Hindlimb muscle (tissue), 1 donor: ENCODE measurements around the gene SPG7. TPM values are rescaled to one million over a fixed set of nuclear protein-coding genes. Genes with fewer than 3 reads are reported as not detected.

Source experiments
- DNase-seq: peaks from one replicate; pipeline ENCODE4 v3.0.0-alpha.2; 2013
- polyA plus RNA-seq: library from polyadenylated mRNA; unstranded; fragments of 120-200 nt; gene quantifications from one replicate; pipeline ENCODE4 v1.2.1, GENCODE V29; 2013; ENCODE audit not compliant: insufficient read length

The SPG7 gene
- polyA plus RNA-seq, 1 donor, result 71.4 TPM

- no peak for DNase-seq
Observed at GRCh38 chr16:89485701-89486246, 22.4 kb upstream of the SPG7 start.

- peak; percentile 90 for DNase-seq
Observed at GRCh38 chr16:89489040-89489897, 18.9 kb upstream of the SPG7 start.

GRCh38 chr16:89489898-89490438, 18.2 kb upstream of the SPG7 start:
- DNase-seq, result no peak

- DNase-seq, result peak; percentile 99
Observed at GRCh38 chr16:89490439-89491237, 17.6 kb upstream of the SPG7 start, which contains the start of gene ANKRD11. Gene ANKRD11, minus strand, starts transcription at chr16:89490561. Its CDS starts 173,542 bp downstream, at chr16:89317019.

- DNase-seq, result no peak
Observed at GRCh38 chr16:89491238-89491869, 16.8 kb upstream of the SPG7 start.

- DNase-seq, result no peak
Observed at GRCh38 chr16:89491974-89492687, 16.1 kb upstream of the SPG7 start.

- DNase-seq, result no peak
Observed at GRCh38 chr16:89493776-89494175, 14.4 kb upstream of the SPG7 start.

GRCh38 chr16:89495121-89495520, 13.1 kb upstream of the SPG7 start:
- DNase-seq, result no peak

- DNase-seq, result peak; percentile 75
Observed at GRCh38 chr16:89498839-89499238, 9.4 kb upstream of the SPG7 start.

GRCh38 chr16:89499767-89500166, 8.4 kb upstream of the SPG7 start:
- DNase-seq, result no peak

GRCh38 chr16:89502081-89502843, 5.9 kb upstream of the SPG7 start:
- DNase-seq, result no peak

- peak; percentile 57 for DNase-seq
Observed at GRCh38 chr16:89504091-89504490, 4.1 kb upstream of the SPG7 start.

GRCh38 chr16:89505204-89506112, 2.7 kb upstream of the SPG7 start:
- peak; percentile 82 for DNase-seq

GRCh38 chr16:89506113-89506504, 2.1 kb upstream of the SPG7 start:
- no peak for DNase-seq

- DNase-seq, result no peak
Observed at GRCh38 chr16:89506791-89507191, 1.4 kb upstream of the SPG7 start.

- no peak for DNase-seq
Observed at GRCh38 chr16:89507214-89507833, 879 bp upstream of the SPG7 start.

GRCh38 chr16:89510526-89510925, 2.3 kb downstream of the SPG7 start:
- no peak for DNase-seq

- DNase-seq, result no peak
Observed at GRCh38 chr16:89511374-89511773, 3.2 kb downstream of the SPG7 start.

- DNase-seq, result no peak
Observed at GRCh38 chr16:89512453-89512852, 4.2 kb downstream of the SPG7 start.
